22Rv1 (cell line): ENCODE measurements around the gene CFAP46.

Source experiments
- ZFX ChIP-seq: fragments of 450-650 bp; IDR thresholded peaks from 2 replicates; pipeline ENCODE4 v1.6.1; 2017; ENCODE audit warnings: antibody characterized with exemption, borderline replicate concordance
- TF ChIP-seq, protein P1 (sequence below): fragments of 450-650 bp; IDR thresholded peaks from 2 replicates; pipeline ENCODE4 v1.5.1; 2017; ENCODE audit warnings: mild to moderate bottlenecking

DNA sequence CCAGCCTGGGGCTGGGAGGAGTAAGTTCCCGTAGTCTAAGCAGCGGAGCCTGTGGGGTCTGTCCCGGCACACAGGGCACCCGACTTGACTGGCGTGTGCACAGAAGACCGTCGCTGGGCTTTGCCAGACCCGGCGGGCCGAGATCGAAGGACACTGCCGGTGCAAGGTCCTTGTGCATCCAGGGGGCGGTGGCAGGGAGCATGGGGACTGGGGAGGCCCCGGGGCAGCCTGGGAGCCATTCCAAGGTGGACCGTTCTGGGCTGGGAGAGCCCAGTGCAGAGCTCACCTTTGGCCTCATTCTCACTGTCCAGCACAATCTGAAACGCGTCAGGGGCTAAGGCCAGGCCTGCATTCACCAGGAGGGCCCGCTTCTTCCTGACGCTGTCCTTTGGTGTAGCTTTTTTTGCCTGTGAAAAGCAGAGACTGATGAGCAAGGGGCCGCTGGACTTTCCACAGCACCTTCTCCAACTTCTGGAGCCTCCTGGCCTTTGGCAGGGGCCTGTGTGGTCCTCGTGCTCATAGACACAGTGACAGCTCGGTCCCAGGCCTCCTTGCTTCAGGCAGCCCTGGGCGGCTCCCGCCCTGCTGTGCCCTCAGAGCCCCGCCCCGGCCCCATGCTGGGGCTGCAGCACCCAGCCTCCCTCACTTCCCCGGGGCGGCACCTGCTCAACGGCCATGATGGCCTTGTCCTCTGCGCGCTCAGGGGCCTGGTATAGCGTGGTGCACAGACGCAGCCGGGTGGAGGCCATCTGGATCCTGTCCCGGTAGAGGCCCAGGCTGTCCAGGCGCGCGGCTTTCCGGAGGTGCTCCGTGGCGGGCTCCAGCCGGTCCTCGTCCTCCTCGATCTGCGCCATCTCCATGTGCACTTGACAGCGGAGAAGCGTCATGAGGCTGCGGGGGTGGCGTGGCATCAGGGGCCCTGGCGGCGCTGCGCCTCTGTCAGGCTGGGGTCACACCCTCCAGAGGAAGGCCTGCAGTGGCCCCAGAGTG lies 20.3 kb downstream of the CFAP46 start:
- TF ChIP-seq, protein P1, sequence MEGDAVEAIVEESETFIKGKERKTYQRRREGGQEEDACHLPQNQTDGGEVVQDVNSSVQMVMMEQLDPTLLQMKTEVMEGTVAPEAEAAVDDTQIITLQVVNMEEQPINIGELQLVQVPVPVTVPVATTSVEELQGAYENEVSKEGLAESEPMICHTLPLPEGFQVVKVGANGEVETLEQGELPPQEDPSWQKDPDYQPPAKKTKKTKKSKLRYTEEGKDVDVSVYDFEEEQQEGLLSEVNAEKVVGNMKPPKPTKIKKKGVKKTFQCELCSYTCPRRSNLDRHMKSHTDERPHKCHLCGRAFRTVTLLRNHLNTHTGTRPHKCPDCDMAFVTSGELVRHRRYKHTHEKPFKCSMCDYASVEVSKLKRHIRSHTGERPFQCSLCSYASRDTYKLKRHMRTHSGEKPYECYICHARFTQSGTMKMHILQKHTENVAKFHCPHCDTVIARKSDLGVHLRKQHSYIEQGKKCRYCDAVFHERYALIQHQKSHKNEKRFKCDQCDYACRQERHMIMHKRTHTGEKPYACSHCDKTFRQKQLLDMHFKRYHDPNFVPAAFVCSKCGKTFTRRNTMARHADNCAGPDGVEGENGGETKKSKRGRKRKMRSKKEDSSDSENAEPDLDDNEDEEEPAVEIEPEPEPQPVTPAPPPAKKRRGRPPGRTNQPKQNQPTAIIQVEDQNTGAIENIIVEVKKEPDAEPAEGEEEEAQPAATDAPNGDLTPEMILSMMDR, result no peak
- TF ChIP-seq ZFX, result no peak
